Thoracic aorta (tissue), 2 donors: Measurements from ENCODE around the gene PRDM16. TPM values are rescaled to one million over a fixed set of nuclear protein-coding genes. Genes with fewer than 3 reads are reported as not detected.
A peak's percentile ranks its signal among the peaks of the same experiment; 100 is the strongest.

Source experiments
- ATAC-seq: fragments of 150-250 bp; one replicate; pipeline ENCODE4 v1.8.0; 2017; ENCODE audit warnings: low read depth; ENCODE audit not compliant: insufficient number of reproducible peaks, low FRiP score
- DNase-seq: peaks from one replicate; pipeline ENCODE4 v3.0.0-alpha.2; 2020; ENCODE audit warnings: low spot score
- H3K27ac ChIP-seq, 2 donors: fragments of 200-600 bp; sonication (generic); 1 replicate in 1 of 2; 2 replicates in 1 of 2; pipeline ENCODE4 v1.5.1; 2016; ENCODE audit warnings: mild to moderate bottlenecking in 2 of 2, moderate library complexity in 2 of 2
- H3K27me3 ChIP-seq: fragments of 200-600 bp; sonication (generic); replicated peaks from 2 replicates; pipeline ENCODE4 v1.6.0; 2016; ENCODE audit warnings: mild to moderate bottlenecking; ENCODE audit not compliant: insufficient read depth
- H3K36me3 ChIP-seq: fragments of 200-600 bp; sonication (generic); one replicate; pipeline ENCODE4 v1.5.1; 2016
- H3K4me1 ChIP-seq, 2 donors: fragments of 200-600 bp; sonication (generic); 1 replicate in 1 of 2; 2 replicates in 1 of 2; pipeline versions ENCODE4 v1.5.1 to v1.6.0; 2016; ENCODE audit warnings: low read depth in 2 of 2, mild to moderate bottlenecking in 1 of 2; ENCODE audit not compliant: control insufficient read depth in 1 of 2
- H3K4me3 ChIP-seq: fragments of 200-600 bp; sonication (generic); 2 replicates; pipeline ENCODE4 v1.5.1; 2016; ENCODE audit warnings: mild to moderate bottlenecking
- H3K9me3 ChIP-seq: fragments of 200-600 bp; sonication (generic); 2 replicates; pipeline ENCODE4 v1.5.1; 2016
- CTCF ChIP-seq: fragments of 200-600 bp; sonication (generic); IDR thresholded peaks from one replicate; pipeline ENCODE4 v1.5.1; 2019; ENCODE audit warnings: antibody characterized with exemption
- total RNA-seq, 2 donors: library from RNA; depleted of rRNA; stranded (reverse); fragments of >200 nt; gene quantifications; one replicate each; pipeline versions ENCODE4 v1.1.0 to v1.2.3, GENCODE V29; 2016

The PRDM16 gene
- total RNA-seq, 2 donors from 2014 or later, result 68.9 to 85.4 TPM

GRCh38 chr1:3156936-3157335 lies 87.9 kb downstream of the PRDM16 start:
- ATAC-seq (no peak), DNase-seq (no peak)
- Histone ChIP-seq H3K27ac (peak overlapping the region; percentile 66 to 74), H3K27me3 (no peaks in the 10 kb centered on the region), H3K4me1 (peaks cover 14 to 60% of the 10 kb centered on the region in 2 donors), H3K9me3 (no peaks in the 10 kb centered on the region), H3K4me3 (peak overlapping the region; percentile 42), H3K36me3 (no peaks in the 10 kb centered on the region)
- TF ChIP-seq CTCF, result no peak

- Histone ChIP-seq H3K27me3 (no peaks in the 10 kb centered on the region), H3K4me1 (peaks cover 14 to 62% of the 10 kb centered on the region in 2 donors), H3K9me3 (no peaks in the 10 kb centered on the region), H3K27ac (no peak overlapping the region), H3K4me3 (no peak overlapping the region), H3K36me3 (no peaks in the 10 kb centered on the region)
- DNase-seq, result no peak
- no peak for TF ChIP-seq CTCF
- ATAC-seq, result no peak
Measured at GRCh38 chr1:3158347-3158746, 89.3 kb downstream of the PRDM16 start.

GRCh38 chr1:3159121-3159520 lies 90.1 kb downstream of the PRDM16 start:
- Histone ChIP-seq H3K9me3 (no peaks in the 10 kb centered on the region), H3K4me3 (no peak overlapping the region), H3K27me3 (no peaks in the 10 kb centered on the region), H3K27ac (no peak overlapping the region), H3K4me1 (peaks cover 14 to 65% of the 10 kb centered on the region in 2 donors), H3K36me3 (no peaks in the 10 kb centered on the region)
- no peak for TF ChIP-seq CTCF
- no peak for DNase-seq
- no peak for ATAC-seq

GRCh38 chr1:3159996-3160395 lies 91.0 kb downstream of the PRDM16 start:
- no peak overlapping the region for H3K4me3 ChIP-seq
- ATAC-seq, result no peak
- H3K27me3 ChIP-seq, result no peaks in the 10 kb centered on the region
- H3K36me3 ChIP-seq, result no peaks in the 10 kb centered on the region
- peak overlapping the region in 1 of 2 donors; percentile 78 for H3K27ac ChIP-seq
- peaks cover 14 to 65% of the 10 kb centered on the region in 2 donors for H3K4me1 ChIP-seq
- H3K9me3 ChIP-seq, result no peaks in the 10 kb centered on the region
- TF ChIP-seq CTCF, result no peak
- DNase-seq, result no peak

GRCh38 chr1:3160647-3161145 lies 91.7 kb downstream of the PRDM16 start:
- H3K27ac ChIP-seq, result peak overlapping the region; percentile 73 to 78
- no peaks in the 10 kb centered on the region for H3K9me3 ChIP-seq
- no peak for TF ChIP-seq CTCF
- H3K27me3 ChIP-seq, result no peaks in the 10 kb centered on the region
- H3K36me3 ChIP-seq, result no peaks in the 10 kb centered on the region
- H3K4me3 ChIP-seq, result peak overlapping the region; percentile 50
- no peak for ATAC-seq
- no peak for DNase-seq
- H3K4me1 ChIP-seq, result peaks cover 13 to 63% of the 10 kb centered on the region in 2 donors
